Trophoblast cell (in vitro differentiated cells and primary cell): ENCODE measurements around the gene GPHA2.
A peak's percentile ranks its signal among the peaks of the same experiment; 100 is the strongest.

ENCODE experiments used
- DNase-seq, 2 donors: peaks; one replicate each; pipeline ENCODE4 v3.0.0-alpha.2; 2016
- H2AFZ ChIP-seq: 2 replicates; pipeline ENCODE4 v1.6.1; 2013; ENCODE audit warnings: low read length, moderate library complexity, mild to moderate bottlenecking; ENCODE audit not compliant: insufficient read depth, poor library complexity
- H2AK5ac ChIP-seq: 2 replicates; pipeline ENCODE4 v1.6.1; 2013; ENCODE audit warnings: mild to moderate bottlenecking, low read length
- H2BK120ac ChIP-seq: 2 replicates; pipeline ENCODE4 v1.6.1; 2013; ENCODE audit warnings: low read length, mild to moderate bottlenecking, moderate library complexity; ENCODE audit not compliant: insufficient read depth, poor library complexity
- H2BK12ac ChIP-seq: 2 replicates; pipeline ENCODE4 v1.6.1; 2013; ENCODE audit warnings: mild to moderate bottlenecking, low read length, moderate library complexity
- H2BK5ac ChIP-seq: 2 replicates; pipeline ENCODE4 v1.6.1; 2013; ENCODE audit warnings: low read length, low read depth, moderate library complexity, mild to moderate bottlenecking; ENCODE audit not compliant: poor library complexity
- H3K14ac ChIP-seq: 2 replicates; pipeline ENCODE4 v1.6.1; 2013; ENCODE audit warnings: mild to moderate bottlenecking, low read length
- H3K18ac ChIP-seq: 2 replicates; pipeline ENCODE4 v1.6.1; 2013; ENCODE audit warnings: mild to moderate bottlenecking, low read length
- H3K23ac ChIP-seq: 2 replicates; pipeline ENCODE4 v1.6.1; 2013; ENCODE audit warnings: low read length
- H3K27ac ChIP-seq: 2 replicates; pipeline ENCODE4 v1.5.1; 2013; ENCODE audit warnings: low read depth, mild to moderate bottlenecking, inconsistent platforms, low read length, moderate library complexity
- H3K27me3 ChIP-seq: 2 replicates; pipeline ENCODE4 v1.6.1; 2013; ENCODE audit warnings: inconsistent platforms, mild to moderate bottlenecking, low read length, moderate library complexity; ENCODE audit not compliant: insufficient read depth
- H3K36me3 ChIP-seq, 2 experiments: 1 replicate in 1 of 2; 2 replicates in 1 of 2; pipeline ENCODE4 v1.6.1; 2013; ENCODE audit warnings: low read length in 2 of 2, mild to moderate bottlenecking in 2 of 2, moderate library complexity in 1 of 2; ENCODE audit not compliant: insufficient read depth in 2 of 2, control insufficient read depth in 1 of 2
- H3K4ac ChIP-seq: 2 replicates; pipeline ENCODE4 v1.6.1; 2013; ENCODE audit warnings: low read depth, mild to moderate bottlenecking, low read length, moderate library complexity
- H3K4me1 ChIP-seq, 2 experiments: 1 replicate in 1 of 2; 2 replicates in 1 of 2; pipeline ENCODE4 v1.6.1; 2013; ENCODE audit warnings: low read length in 2 of 2, mild to moderate bottlenecking in 2 of 2, moderate library complexity in 1 of 2; ENCODE audit not compliant: insufficient read depth in 2 of 2, control insufficient read depth in 1 of 2
- H3K4me2 ChIP-seq: 2 replicates; pipeline ENCODE4 v1.6.1; 2013; ENCODE audit warnings: inconsistent platforms, mild to moderate bottlenecking, low read length, moderate library complexity
- H3K4me3 ChIP-seq: 2 replicates; pipeline ENCODE4 v1.5.1; 2013; ENCODE audit warnings: mild to moderate bottlenecking, low read depth, low read length, inconsistent platforms
- H3K79me1 ChIP-seq: one replicate; pipeline ENCODE4 v1.6.1; 2013; ENCODE audit warnings: low read length
- H3K79me2 ChIP-seq: 2 replicates; pipeline ENCODE4 v1.6.1; 2013; ENCODE audit warnings: low read length, mild to moderate bottlenecking; ENCODE audit not compliant: control insufficient read depth, insufficient read depth, poor library complexity
- H3K9ac ChIP-seq: 2 replicates; pipeline ENCODE4 v1.6.1; 2013; ENCODE audit warnings: mild to moderate bottlenecking, low read length
- H3K9me3 ChIP-seq: 2 replicates; pipeline ENCODE4 v1.6.1; 2013; ENCODE audit warnings: low read depth, mild to moderate bottlenecking, control low read depth, inconsistent platforms, low read length; ENCODE audit not compliant: insufficient read depth
- H4K12ac ChIP-seq: 2 replicates; pipeline ENCODE4 v1.6.1; 2013; ENCODE audit warnings: low read depth, mild to moderate bottlenecking, low read length, moderate library complexity
- H4K8ac ChIP-seq: 2 replicates; pipeline ENCODE4 v1.6.1; 2013; ENCODE audit warnings: low read depth, mild to moderate bottlenecking, low read length, moderate library complexity
- H4K91ac ChIP-seq: one replicate; pipeline ENCODE4 v1.6.1; 2013; ENCODE audit warnings: low read depth, mild to moderate bottlenecking, low read length, moderate library complexity
- WGBS: extraction: QIAGEN DNeasy Blood & Tissue Kit; methylation state at CpG from one replicate; pipeline ENCODE4 v1.1.7; 2013; ENCODE audit warnings: missing lambda C conversion rate; ENCODE audit not compliant: insufficient read length, insufficient coverage; ENCODE audit errors: extremely low coverage; 5-methylcytosine and 5-hydroxymethylcytosine counted together

Gene GPHA2

DNA sequence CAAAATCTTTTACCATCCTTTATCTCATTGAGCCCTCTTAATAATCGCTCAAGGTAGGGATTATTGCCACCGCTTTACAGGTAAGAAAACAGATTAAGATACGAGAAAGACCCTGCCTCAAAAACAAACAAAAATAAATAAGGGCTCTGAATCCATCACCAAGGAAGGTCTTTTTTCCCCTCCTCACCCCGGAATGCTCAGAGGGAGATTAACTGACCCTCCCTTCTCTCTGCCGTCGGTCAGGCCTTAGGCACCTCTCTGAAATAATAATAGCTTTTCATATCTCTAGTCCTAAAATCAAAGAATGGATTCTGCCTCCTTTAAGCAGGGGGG is 18.1 kb downstream of the GPHA2 start:
- Histone ChIP-seq H3K27ac (peak overlapping the region; percentile 16), H3K4me1 (peaks cover 4 to 8% of the 10 kb centered on the region in 2 experiments)
- WGBS: no CpG with 5 or more reads among the region's 6 CpGs

DNA sequence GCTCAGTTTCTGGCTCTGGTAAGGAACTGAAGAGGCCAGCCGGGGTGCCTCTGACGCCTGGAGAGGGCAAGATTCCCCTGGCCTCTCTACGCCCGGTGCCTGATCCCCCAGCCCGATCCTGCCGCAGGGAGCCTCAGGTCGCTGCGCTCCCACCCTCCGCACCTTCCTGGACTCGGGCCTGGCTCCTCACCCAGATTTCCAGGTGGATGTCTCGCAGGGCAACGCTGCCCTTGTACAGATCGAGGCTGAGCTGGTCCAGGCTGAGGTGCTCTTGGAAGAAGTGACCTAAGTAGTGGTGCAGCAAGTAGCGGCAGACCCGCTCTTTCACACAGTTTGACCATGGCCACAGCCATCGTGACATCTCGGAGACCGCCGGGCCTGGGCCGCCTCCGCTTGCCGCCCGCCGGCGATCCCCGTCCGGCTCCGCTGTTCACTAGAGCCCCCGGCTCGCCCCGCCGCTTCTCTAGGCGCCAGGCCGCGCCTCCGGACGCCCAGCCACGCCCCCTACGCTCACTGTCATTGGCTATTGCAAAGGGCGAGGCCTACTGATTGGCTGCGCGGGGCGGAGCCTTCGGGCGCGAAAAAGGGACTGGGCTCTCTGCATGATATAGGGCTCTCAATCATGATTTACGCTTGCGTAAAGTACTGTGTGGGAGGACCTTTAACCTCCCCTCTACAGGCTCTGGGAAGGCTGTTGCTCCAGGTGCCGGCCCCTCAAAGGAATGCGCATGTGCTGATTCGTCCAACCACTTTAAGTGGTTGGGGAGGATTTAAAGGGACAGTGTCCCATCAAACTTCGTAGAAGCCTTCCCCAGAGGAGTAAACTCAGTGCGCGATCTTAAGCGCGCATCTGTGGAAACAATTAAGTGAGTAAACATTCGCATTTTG is 18.7 kb downstream of the GPHA2 start, which contains the start of gene ATG2A:
TSS of gene ATG2A (minus strand) at position 435 of the 888 bp plus-strand sequence. CDS start at position 361, 74 bp downstream.
- Histone ChIP-seq H2BK5ac (peak within 1 kb of the TSS; percentile 28), H3K27ac (peak within 1 kb of the TSS; percentile 16), H3K79me1 (peaks cover 6% of the 10 kb centered on the region), H3K18ac (peak within 1 kb of the TSS; percentile 58), H4K12ac (peak within 1 kb of the TSS; percentile 63), H3K4ac (peak within 1 kb of the TSS; percentile 81), H3K4me1 (peaks cover 4 to 8% of the 10 kb centered on the region in 2 experiments), H3K4me3 (peak within 1 kb of the TSS; percentile 77), H3K79me2 (peaks cover 4% of the 10 kb centered on the region), H3K4me2 (peak within 1 kb of the TSS; percentile 75), H3K9me3 (peaks cover 2% of the 10 kb centered on the region), H2BK120ac (peak within 1 kb of the TSS; percentile 26), H4K91ac (peak within 1 kb of the TSS; percentile 64), H3K14ac (peak within 1 kb of the TSS; percentile 79), H3K9ac (peak within 1 kb of the TSS; percentile 77), H3K23ac (no peak within 1 kb of the TSS), H2AFZ (peak within 1 kb of the TSS; percentile 24), H3K36me3 (peaks cover 21 to 23% of the 10 kb centered on the region in 2 experiments), H2BK12ac (no peak within 1 kb of the TSS), H2AK5ac (peak within 1 kb of the TSS; percentile 17), H4K8ac (peak within 1 kb of the TSS; percentile 64), H3K27me3 (no peaks in the 10 kb centered on the region)
- peak; percentile 99 to 100 for DNase-seq
- no CpG with 5 or more reads among the region's 57 CpGs for WGBS

More for the DNA sequence above, 18.1 kb downstream of the GPHA2 start:
- Histone ChIP-seq H2BK12ac (no peak overlapping the region), H3K14ac (no peak overlapping the region), H3K79me2 (peaks cover 4% of the 10 kb centered on the region), H3K4me2 (peak overlapping the region; percentile 72), H3K79me1 (peaks cover 6% of the 10 kb centered on the region), H2AK5ac (no peak overlapping the region), H4K91ac (peak overlapping the region; percentile 47), H2BK120ac (no peak overlapping the region), H2BK5ac (no peak overlapping the region), H4K8ac (peak overlapping the region; percentile 63), H3K18ac (no peak overlapping the region), H3K4ac (no peak overlapping the region), H3K27me3 (no peaks in the 10 kb centered on the region), H3K4me3 (no peak overlapping the region), H3K9ac (no peak overlapping the region), H2AFZ (no peak overlapping the region), H4K12ac (no peak overlapping the region), H3K36me3 (peaks cover 17 to 19% of the 10 kb centered on the region in 2 experiments), H3K9me3 (peaks cover 2% of the 10 kb centered on the region), H3K23ac (no peak overlapping the region)
- DNase-seq: no peak

DNA sequence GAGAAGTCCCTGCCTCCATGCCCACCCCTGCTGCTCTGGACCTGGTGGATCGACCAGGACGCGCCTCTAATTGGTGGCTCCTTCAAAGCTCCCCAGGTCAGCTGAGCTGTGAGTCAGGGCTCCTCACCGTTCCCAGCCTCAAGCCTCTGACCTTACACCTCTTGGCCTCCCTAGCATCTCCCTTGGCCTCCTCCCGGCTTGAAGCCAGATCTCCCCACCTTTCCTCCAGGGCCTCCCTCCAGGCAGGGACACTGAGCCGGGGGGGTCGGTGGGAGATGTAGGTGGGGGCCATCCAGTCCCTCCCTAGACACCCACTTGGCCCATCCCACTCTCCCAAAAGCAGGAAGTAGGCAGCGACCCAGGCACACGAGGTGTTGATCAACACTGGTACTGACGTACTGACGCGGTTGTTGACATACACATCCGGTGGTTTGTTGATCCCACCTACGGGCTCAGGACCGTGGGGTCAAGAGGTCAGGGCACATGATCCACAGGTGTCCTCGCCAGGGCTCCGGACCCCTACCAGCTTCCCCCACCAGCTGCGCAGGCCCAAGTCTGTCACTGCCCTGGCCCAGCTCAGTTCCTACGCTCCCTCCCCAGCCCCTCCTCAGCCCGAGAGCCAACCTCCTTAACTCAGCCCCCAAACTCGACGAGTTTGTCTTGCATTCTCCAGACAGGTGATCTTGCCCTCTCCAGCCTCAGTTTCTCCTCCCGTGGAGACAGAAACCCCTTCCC is 19.5 kb downstream of the GPHA2 start:
- peak overlapping the region; percentile 28 for H2BK5ac ChIP-seq
- H4K8ac ChIP-seq: peak overlapping the region; percentile 64
- no peak overlapping the region for H3K4ac ChIP-seq
- peak overlapping the region; percentile 26 for H2BK120ac ChIP-seq
- peaks cover 6% of the 10 kb centered on the region for H3K79me1 ChIP-seq
- H4K12ac ChIP-seq: no peak overlapping the region
- peaks cover 4 to 8% of the 10 kb centered on the region in 2 experiments for H3K4me1 ChIP-seq
- peak overlapping the region; percentile 64 for H4K91ac ChIP-seq
- H3K27me3 ChIP-seq: no peaks in the 10 kb centered on the region
- DNase-seq: peak; percentile 23 to 48
- H3K14ac ChIP-seq: peak overlapping the region; percentile 79
- H3K9me3 ChIP-seq: peaks cover 2% of the 10 kb centered on the region
- H3K23ac ChIP-seq: no peak overlapping the region
- H2AK5ac ChIP-seq: no peak overlapping the region
- H3K9ac ChIP-seq: peak overlapping the region; percentile 77
- peak overlapping the region; percentile 0 for H3K27ac ChIP-seq
- peak overlapping the region; percentile 75 for H3K4me2 ChIP-seq
- H2BK12ac ChIP-seq: no peak overlapping the region
- peak overlapping the region; percentile 24 for H2AFZ ChIP-seq
- H3K4me3 ChIP-seq: peak overlapping the region; percentile 77
- H3K18ac ChIP-seq: peak overlapping the region; percentile 58
- WGBS: no CpG with 5 or more reads among the region's 23 CpGs
- peaks cover 29 to 31% of the 10 kb centered on the region in 2 experiments for H3K36me3 ChIP-seq
- peaks cover 4% of the 10 kb centered on the region for H3K79me2 ChIP-seq

DNA sequence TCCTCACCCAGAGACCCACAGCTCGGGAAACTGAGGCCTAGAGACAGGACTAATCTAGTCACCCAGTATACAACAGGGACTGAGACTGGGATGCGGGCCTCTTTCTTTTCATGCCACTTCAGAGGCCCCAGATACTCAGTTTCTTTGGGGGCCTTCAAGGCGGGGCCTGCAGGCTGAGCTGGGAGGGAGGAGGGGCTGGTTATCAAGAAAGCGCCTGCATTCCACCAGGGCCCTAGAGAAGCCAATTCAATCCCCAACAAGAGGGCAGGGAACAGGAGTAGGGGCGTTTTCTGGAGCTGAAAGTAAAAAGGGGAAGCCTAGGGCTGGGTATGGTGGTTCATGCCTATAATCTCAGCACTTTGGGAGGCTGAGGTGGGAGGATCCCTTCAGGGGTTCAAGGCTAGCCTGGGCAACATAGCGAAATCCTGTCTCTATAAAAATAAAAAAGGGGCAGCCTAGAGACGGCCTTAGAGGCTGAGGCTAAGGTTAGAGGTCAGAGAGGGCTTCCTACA is 20.3 kb downstream of the GPHA2 start:
- Histone ChIP-seq H2AK5ac (no peak overlapping the region), H3K27me3 (no peaks in the 10 kb centered on the region), H3K4me1 (peaks cover 4 to 8% of the 10 kb centered on the region in 2 experiments), H3K79me1 (peaks cover 6% of the 10 kb centered on the region), H3K18ac (peak overlapping the region; percentile 11), H3K4me3 (no peak overlapping the region), H3K23ac (no peak overlapping the region), H2BK120ac (no peak overlapping the region), H3K14ac (no peak overlapping the region), H2BK12ac (no peak overlapping the region), H4K8ac (no peak overlapping the region), H2AFZ (no peak overlapping the region), H3K9ac (no peak overlapping the region), H3K9me3 (peaks cover 2% of the 10 kb centered on the region), H3K36me3 (peaks cover 37 to 39% of the 10 kb centered on the region in 2 experiments), H4K91ac (peak overlapping the region; percentile 40), H3K79me2 (peaks cover 4% of the 10 kb centered on the region), H3K4ac (no peak overlapping the region), H3K4me2 (peak overlapping the region; percentile 75), H3K27ac (no peak overlapping the region), H2BK5ac (no peak overlapping the region), H4K12ac (no peak overlapping the region)
- DNase-seq: no peak
- no CpG with 5 or more reads among the region's 7 CpGs for WGBS
